Measurements from ENCODE around the gene HIBCH. TPM values are rescaled to one million over a fixed set of nuclear protein-coding genes. Genes with fewer than 3 reads are reported as not detected.

Gene HIBCH
- total and polyA plus RNA-seq, 3 donors from 2014 or later, result 44.1 to 67.0 (median 46.1) TPM

- Histone ChIP-seq H3K27me3 (no peaks in the 10 kb centered on the region), H3K4me3 (no peak overlapping the region), H3K4me1 (no peaks in the 10 kb centered on the region), H3K9me3 (no peaks in the 10 kb centered on the region), H3K36me3 (ENCODE audit: low read depth, missing control alignments) (no peaks in the 10 kb centered on the region), H3K27ac (no peak overlapping the region)
- no peak for DNase-seq
- no peak for TF ChIP-seq POLR2A (IDR thresholded peaks at IDR 0.05)
- TF ChIP-seq, protein P1, sequence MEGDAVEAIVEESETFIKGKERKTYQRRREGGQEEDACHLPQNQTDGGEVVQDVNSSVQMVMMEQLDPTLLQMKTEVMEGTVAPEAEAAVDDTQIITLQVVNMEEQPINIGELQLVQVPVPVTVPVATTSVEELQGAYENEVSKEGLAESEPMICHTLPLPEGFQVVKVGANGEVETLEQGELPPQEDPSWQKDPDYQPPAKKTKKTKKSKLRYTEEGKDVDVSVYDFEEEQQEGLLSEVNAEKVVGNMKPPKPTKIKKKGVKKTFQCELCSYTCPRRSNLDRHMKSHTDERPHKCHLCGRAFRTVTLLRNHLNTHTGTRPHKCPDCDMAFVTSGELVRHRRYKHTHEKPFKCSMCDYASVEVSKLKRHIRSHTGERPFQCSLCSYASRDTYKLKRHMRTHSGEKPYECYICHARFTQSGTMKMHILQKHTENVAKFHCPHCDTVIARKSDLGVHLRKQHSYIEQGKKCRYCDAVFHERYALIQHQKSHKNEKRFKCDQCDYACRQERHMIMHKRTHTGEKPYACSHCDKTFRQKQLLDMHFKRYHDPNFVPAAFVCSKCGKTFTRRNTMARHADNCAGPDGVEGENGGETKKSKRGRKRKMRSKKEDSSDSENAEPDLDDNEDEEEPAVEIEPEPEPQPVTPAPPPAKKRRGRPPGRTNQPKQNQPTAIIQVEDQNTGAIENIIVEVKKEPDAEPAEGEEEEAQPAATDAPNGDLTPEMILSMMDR (IDR thresholded peaks at IDR 0.05), result no peak
- WGBS, 2 donors, result 64 to 67% methylated on average over 4 of the region's 4 CpGs
- intact Hi-C loops (cut with DNase I; ENCODE audit: low total_unique reads), result no loop called here
These were observed 146.2 kb downstream of the HIBCH start for GRCh38 chr2:190173392-190173791.

DNA sequence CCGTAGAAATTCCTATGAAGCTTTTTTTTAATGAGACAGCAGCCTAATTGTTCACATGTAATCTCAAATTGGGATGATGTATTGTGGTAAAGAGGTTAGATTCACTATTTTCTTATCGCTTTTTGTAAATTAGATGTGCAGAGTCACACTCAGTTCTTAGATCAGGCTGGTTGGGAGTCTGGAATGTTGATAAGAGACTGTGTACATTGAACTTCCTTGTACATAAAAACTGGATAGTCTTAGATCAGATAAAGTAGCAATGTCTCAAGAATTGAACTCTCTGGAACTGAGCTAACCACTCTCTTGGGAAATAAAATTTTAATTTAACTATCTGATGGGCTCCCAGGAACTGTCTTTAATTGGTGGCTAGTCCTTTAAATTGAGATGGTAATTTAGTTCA is 149.0 kb downstream of the HIBCH start:
- no peak overlapping the region for H3K27ac ChIP-seq
- no peaks in the 10 kb centered on the region for H3K4me1 ChIP-seq
- DNase-seq, result no peak
- no peaks in the 10 kb centered on the region for H3K36me3 ChIP-seq (ENCODE audit: low read depth, missing control alignments)
- H3K4me3 ChIP-seq, result no peak overlapping the region
- 41 to 57% methylated on average over 2 of the region's 2 CpGs for WGBS, 2 donors
- TF ChIP-seq, protein P1 (IDR thresholded peaks at IDR 0.05), result no peak
- no peak for TF ChIP-seq POLR2A (IDR thresholded peaks at IDR 0.05)
- H3K27me3 ChIP-seq, result no peaks in the 10 kb centered on the region
- H3K9me3 ChIP-seq, result no peaks in the 10 kb centered on the region
- intact Hi-C loops (cut with DNase I; ENCODE audit: low total_unique reads), result no loop called here

- intact Hi-C loops (cut with DNase I; ENCODE audit: low total_unique reads), result no loop called here
- TF ChIP-seq, protein P1 (IDR thresholded peaks at IDR 0.05), result no peak
- TF ChIP-seq POLR2A (IDR thresholded peaks at IDR 0.05), result no peak
These were observed 150.2 kb downstream of the HIBCH start for GRCh38 chr2:190169221-190170072.

DNA sequence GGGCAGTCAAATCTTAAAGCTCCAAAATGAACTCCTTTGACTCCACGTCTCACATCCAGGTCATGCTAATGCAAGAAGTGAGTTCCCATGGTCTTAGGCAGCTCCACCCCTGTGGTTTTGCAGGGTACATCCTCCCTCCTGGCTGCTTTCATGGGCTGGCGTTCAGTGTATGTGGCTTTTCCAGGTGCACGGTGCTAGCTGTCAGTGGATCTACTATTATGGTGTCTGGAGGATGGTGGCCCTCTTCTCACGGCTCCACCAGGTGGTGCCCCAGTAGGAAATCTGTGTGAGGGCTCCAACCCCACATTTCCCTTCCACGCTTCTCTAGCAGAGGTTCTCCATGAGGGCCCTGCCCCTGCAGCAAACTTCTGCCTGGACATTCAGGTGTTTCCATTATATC is 151.9 kb downstream of the HIBCH start:
- Histone ChIP-seq H3K4me1 (no peaks in the 10 kb centered on the region), H3K4me3 (no peak overlapping the region), H3K9me3 (no peaks in the 10 kb centered on the region), H3K27me3 (no peaks in the 10 kb centered on the region), H3K36me3 (ENCODE audit: low read depth, missing control alignments) (no peaks in the 10 kb centered on the region), H3K27ac (no peak overlapping the region)
- 98% methylated on average over 5 of the region's 5 CpGs for WGBS, 2 donors
- intact Hi-C loops (cut with DNase I; ENCODE audit: low total_unique reads), result no loop called here
- TF ChIP-seq POLR2A (IDR thresholded peaks at IDR 0.05), result no peak
- TF ChIP-seq, protein P1 (IDR thresholded peaks at IDR 0.05), result no peak
- no peak for DNase-seq

More at GRCh38 chr2:190169221-190170072, 150.2 kb downstream of the HIBCH start:
- Histone ChIP-seq H3K36me3 (ENCODE audit: low read depth, missing control alignments) (no peaks in the 10 kb centered on the region), H3K4me3 (no peak overlapping the region), H3K4me1 (no peaks in the 10 kb centered on the region), H3K27ac (no peak overlapping the region), H3K27me3 (no peaks in the 10 kb centered on the region), H3K9me3 (no peaks in the 10 kb centered on the region)
- 45 to 46% methylated on average over 5 of the region's 5 CpGs for WGBS, 2 donors
- no peak for DNase-seq

DNA sequence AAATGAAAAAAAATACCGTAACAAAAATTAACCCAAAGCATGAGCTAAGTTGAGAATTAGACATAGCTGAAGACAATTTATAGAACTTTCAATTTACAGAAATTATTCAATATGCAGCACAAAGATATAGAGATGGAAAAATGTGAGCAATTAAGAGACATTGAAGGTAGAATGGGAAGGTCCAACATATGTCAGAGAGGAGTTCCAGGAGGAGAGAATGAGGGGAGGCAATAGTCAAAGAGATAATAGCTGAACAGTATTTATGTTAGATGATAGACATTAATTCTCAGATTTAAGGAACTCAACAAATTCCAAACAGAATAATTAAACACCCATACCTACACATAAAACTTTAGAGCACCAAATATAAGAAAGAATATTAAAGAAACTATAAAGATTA is 154.1 kb downstream of the HIBCH start:
- 86 to 94% methylated on average over 1 of the region's 1 CpG for WGBS, 2 donors
- no peaks in the 10 kb centered on the region for H3K4me1 ChIP-seq
- H3K9me3 ChIP-seq, result no peaks in the 10 kb centered on the region
- intact Hi-C loops (cut with DNase I; ENCODE audit: low total_unique reads), result no loop called here
- H3K4me3 ChIP-seq, result no peak overlapping the region
- H3K36me3 ChIP-seq (ENCODE audit: low read depth, missing control alignments), result no peaks in the 10 kb centered on the region
- TF ChIP-seq POLR2A (IDR thresholded peaks at IDR 0.05), result no peak
- TF ChIP-seq, protein P1 (IDR thresholded peaks at IDR 0.05), result no peak
- no peak overlapping the region for H3K27ac ChIP-seq
- H3K27me3 ChIP-seq, result no peaks in the 10 kb centered on the region
- no peak for DNase-seq

Measured in testis (tissue), 3 donors.